Type B pancreatic cell (in vitro differentiated cells): ENCODE data around the gene HTR4. TPM values are rescaled to one million over a fixed set of nuclear protein-coding genes. Genes with fewer than 3 reads are reported as not detected.

ENCODE experiments used
- DNase-seq: peaks from one replicate; pipeline ENCODE4 v3.0.0; 2021; ENCODE audit warnings: mixed read lengths; ENCODE audit not compliant: unreplicated experiment; ENCODE audit errors: extremely low spot score
- H3K27ac Mint-ChIP-seq: 2 replicates; pipeline ENCODE4 v1.8.0; 2021; ENCODE audit warnings: mild to moderate bottlenecking, mixed read lengths
- H3K27me3 Mint-ChIP-seq: 2 replicates; pipeline ENCODE4 v1.8.0; 2021; ENCODE audit warnings: mixed read lengths
- H3K36me3 Mint-ChIP-seq: 2 replicates; pipeline ENCODE4 v1.8.0; 2021; ENCODE audit warnings: mixed read lengths
- H3K4me1 Mint-ChIP-seq: one replicate; pipeline ENCODE4 v1.8.0; 2021; ENCODE audit warnings: mixed read lengths; ENCODE audit not compliant: unreplicated experiment
- H3K4me3 Mint-ChIP-seq: 2 replicates; pipeline ENCODE4 v1.8.0; 2021; ENCODE audit warnings: mild to moderate bottlenecking, mixed read lengths
- H3K9me3 Mint-ChIP-seq: 2 replicates; pipeline ENCODE4 v1.8.0; 2021; ENCODE audit warnings: mixed read lengths
- CTCF ChIP-seq: fragments of 200-600 bp; sonication (generic); conservative IDR thresholded peaks from 2 replicates; pipeline ENCODE4 v1.5.0; 2021; ENCODE audit warnings: antibody characterized with exemption, mild to moderate bottlenecking
- total RNA-seq: library from RNA; stranded (reverse); gene quantifications from 2 replicates; pipeline ENCODE4 v1.2.1, GENCODE V29; 2021; ENCODE audit warnings: low replicate concordance

HTR4 gene
- total RNA-seq, 1 donor from 2014 or later, result 0.29 TPM

GRCh38 chr5:148514344-148514743 lies 140.0 kb downstream of the HTR4 start:
- H3K27me3 Mint-ChIP-seq, result no peaks in the 10 kb centered on the region
- no peaks in the 10 kb centered on the region for H3K9me3 Mint-ChIP-seq
- TF ChIP-seq CTCF, result no peak
- DNase-seq, result no peak
- no peak overlapping the region for H3K27ac Mint-ChIP-seq
- no peaks in the 10 kb centered on the region for H3K36me3 Mint-ChIP-seq
- no peaks in the 10 kb centered on the region for H3K4me1 Mint-ChIP-seq
- H3K4me3 Mint-ChIP-seq, result no peak overlapping the region

GRCh38 chr5:148512498-148512897 lies 141.8 kb downstream of the HTR4 start:
- TF ChIP-seq CTCF, result no peak
- Mint-ChIP-seq H3K9me3 (no peaks in the 10 kb centered on the region), H3K27me3 (no peaks in the 10 kb centered on the region), H3K36me3 (no peaks in the 10 kb centered on the region), H3K27ac (no peak overlapping the region), H3K4me3 (no peak overlapping the region), H3K4me1 (no peaks in the 10 kb centered on the region)
- DNase-seq, result no peak

GRCh38 chr5:148511810-148512347 lies 142.4 kb downstream of the HTR4 start:
- no peak for DNase-seq
- no peak overlapping the region for H3K4me3 Mint-ChIP-seq
- no peaks in the 10 kb centered on the region for H3K9me3 Mint-ChIP-seq

GRCh38 chr5:148509893-148510292 lies 144.4 kb downstream of the HTR4 start:
- no peak overlapping the region for H3K4me3 Mint-ChIP-seq
- H3K4me1 Mint-ChIP-seq, result no peaks in the 10 kb centered on the region
- H3K36me3 Mint-ChIP-seq, result no peaks in the 10 kb centered on the region
- no peaks in the 10 kb centered on the region for H3K9me3 Mint-ChIP-seq
- no peak for DNase-seq
- no peaks in the 10 kb centered on the region for H3K27me3 Mint-ChIP-seq
- TF ChIP-seq CTCF, result no peak
- H3K27ac Mint-ChIP-seq, result no peak overlapping the region

More at GRCh38 chr5:148511810-148512347, 142.4 kb downstream of the HTR4 start:
- Mint-ChIP-seq H3K27ac (no peak overlapping the region), H3K36me3 (no peaks in the 10 kb centered on the region), H3K27me3 (no peaks in the 10 kb centered on the region), H3K4me1 (no peaks in the 10 kb centered on the region)
- TF ChIP-seq CTCF, result no peak

GRCh38 chr5:148507648-148508047 lies 146.7 kb downstream of the HTR4 start:
- no peaks in the 10 kb centered on the region for H3K36me3 Mint-ChIP-seq
- no peak for TF ChIP-seq CTCF
- no peaks in the 10 kb centered on the region for H3K4me1 Mint-ChIP-seq
- no peak overlapping the region for H3K27ac Mint-ChIP-seq
- no peak for DNase-seq
- peaks cover 7% of the 10 kb centered on the region for H3K27me3 Mint-ChIP-seq
- no peak overlapping the region for H3K4me3 Mint-ChIP-seq
- H3K9me3 Mint-ChIP-seq, result no peaks in the 10 kb centered on the region

- peaks cover 9% of the 10 kb centered on the region for H3K27me3 Mint-ChIP-seq
These were observed 154.9 kb downstream of the HTR4 start for GRCh38 chr5:148499452-148499851.

More at GRCh38 chr5:148499452-148499851, 154.9 kb downstream of the HTR4 start:
- Mint-ChIP-seq H3K36me3 (no peaks in the 10 kb centered on the region), H3K9me3 (no peaks in the 10 kb centered on the region), H3K4me3 (no peak overlapping the region), H3K27ac (no peak overlapping the region), H3K4me1 (no peaks in the 10 kb centered on the region)
- no peak for DNase-seq
- TF ChIP-seq CTCF, result no peak
